HepG2 (cell line): ENCODE measurements around the gene PKP3. TPM values are rescaled to one million over a fixed set of nuclear protein-coding genes. Genes with fewer than 3 reads are reported as not detected.
A peak's percentile ranks its signal among the peaks of the same experiment; 100 is the strongest.

ENCODE experiments used
- ATAC-seq: fragments of 200-7000 bp; cut with Tn5 transposase; 3 replicates; pipeline ENCODE4 v1.9.1; 2020; ENCODE audit warnings: mild to moderate bottlenecking, moderate library complexity
- BruUV-seq: library from RNA; stranded (reverse); fragments of 400-500 nt; replicated peaks from 2 replicates; lab custom pipeline; 2021; lab: Mats Ljungman, UMichigan
- CTCF ChIA-PET: fragments of 300-600 bp; formaldehyde crosslinking; extraction: SDS; loops from one replicate; lab custom pipeline; 2021; ENCODE audit warnings: low total read pairs, inconsistent platforms, low intra/inter-chr PET ratio; lab: Yijun Ruan, JAX
- POLR2A ChIA-PET: fragments of 350-600 bp; sonication (Branson Sonifier 250); formaldehyde crosslinking; loops from one replicate; lab custom pipeline; 2020; ENCODE audit warnings: antibody characterized with exemption, inconsistent platforms; lab: Yijun Ruan, JAX
- DNase-seq: peaks from one replicate; pipeline ENCODE4 v3.0.0-alpha.2; 2015; ENCODE audit warnings: low spot score
- FAIRE-seq: peaks from 3 replicates; lab custom pipeline; 2011; peaks lifted over from hg19 to GRCh38; lab: Jason Lieb, UNC
- H2AFZ ChIP-seq: one replicate; pipeline ENCODE4 v1.6.1; 2011; ENCODE audit warnings: low read length, inconsistent platforms
- H3K27ac ChIP-seq: fragments of 300-600 bp; 3 replicates; pipeline ENCODE4 v1.8.0; 2011; ENCODE audit warnings: mixed run types, mild to moderate bottlenecking, mixed read lengths, low read length, inconsistent platforms; ENCODE audit not compliant: insufficient read depth; ENCODE audit errors: extremely low read length
- H3K27me3 ChIP-seq, 2 experiments: fragments of 200-600 bp in 1 of 2; 2 replicates in 1 of 2; 3 replicates in 1 of 2; pipeline versions ENCODE4 v1.6.0 to v1.8.0; 2011; ENCODE audit warnings: low read length in 2 of 2, mild to moderate bottlenecking in 2 of 2, moderate library complexity in 2 of 2, inconsistent platforms in 1 of 2; ENCODE audit not compliant: insufficient read depth in 2 of 2, control insufficient read depth in 1 of 2
- H3K36me3 ChIP-seq, 2 experiments: fragments of 200-600 bp in 1 of 2; replicated peaks in 1 of 2; 2 replicates in 1 of 2; 3 replicates in 1 of 2; pipeline versions ENCODE4 v1.5.1 to v1.8.0; 2011; ENCODE audit warnings: low read length in 2 of 2, inconsistent platforms in 1 of 2; ENCODE audit not compliant: insufficient read depth in 2 of 2, control insufficient read depth in 1 of 2
- H3K4me1 ChIP-seq: 2 replicates; pipeline ENCODE4 v1.5.1; 2012; ENCODE audit warnings: low read length, inconsistent platforms; ENCODE audit not compliant: insufficient read depth
- H3K4me2 ChIP-seq: 2 replicates; pipeline ENCODE4 v1.6.0; 2011; ENCODE audit warnings: low read depth, low read length, inconsistent platforms
- H3K4me3 ChIP-seq, 3 experiments: fragments of 200-600 bp in 1 of 3; sonication (generic), shearing (Covaris generic) in 1 of 3; replicated peaks in 1 of 3; 2 replicates each; pipeline ENCODE4 v1.5.1; 2011 to 2016; ENCODE audit warnings: low read length in 3 of 3, inconsistent platforms in 2 of 3, low read depth in 2 of 3, mild to moderate bottlenecking in 2 of 3, control low read depth in 1 of 3, mixed read lengths in 1 of 3; ENCODE audit not compliant: insufficient read depth in 1 of 3
- H3K79me2 ChIP-seq: one replicate; pipeline ENCODE4 v1.6.1; 2011; ENCODE audit warnings: low read length, inconsistent platforms; ENCODE audit not compliant: insufficient read depth
- H3K9ac ChIP-seq: 2 replicates; pipeline ENCODE4 v1.6.0; 2011; ENCODE audit warnings: mild to moderate bottlenecking, low read depth, low read length, inconsistent platforms; ENCODE audit not compliant: insufficient read depth
- H3K9me3 ChIP-seq: 2 replicates; pipeline ENCODE4 v1.5.1; 2012; ENCODE audit warnings: mild to moderate bottlenecking, low read length
- H4K20me1 ChIP-seq: 2 replicates; pipeline ENCODE4 v1.6.0; 2011; ENCODE audit warnings: inconsistent platforms, mild to moderate bottlenecking, low read length, moderate library complexity; ENCODE audit not compliant: insufficient read depth
- AGO2 ChIP-seq: fragments of 200-400 bp; formaldehyde crosslinking; optimal IDR thresholded peaks from 2 replicates; pipeline ENCODE3; 2017; ENCODE audit warnings: mild to moderate bottlenecking, low read depth, low read length, moderate library complexity
- MIER3 ChIP-seq: IDR thresholded peaks from 2 replicates; pipeline ENCODE4 v1.6.1; 2016; ENCODE audit warnings: missing compliant biosample characterization, borderline replicate concordance
- RBFOX2 ChIP-seq: fragments of 200-400 bp; formaldehyde crosslinking; IDR thresholded peaks from 2 replicates; pipeline ENCODE4 v1.6.1; 2017; ENCODE audit warnings: low read depth, mild to moderate bottlenecking, low read length
- ZNF687 ChIP-seq: sonication (generic); formaldehyde crosslinking; IDR thresholded peaks from 2 replicates; pipeline ENCODE4 v1.5.1; 2020; ENCODE audit warnings: mild to moderate bottlenecking, missing genetic modification reagents, moderate library complexity
- ZSCAN31 ChIP-seq: sonication (generic); formaldehyde crosslinking; IDR thresholded peaks from 2 replicates; pipeline ENCODE4 v1.5.0; 2020; ENCODE audit warnings: low read depth, mild to moderate bottlenecking, missing genetic modification reagents
- WGBS: methylation state at CpG from one replicate; pipeline ENCODE4 v1.1.6; 2017; ENCODE audit warnings: low lambda C conversion rate; 5-methylcytosine and 5-hydroxymethylcytosine counted together
- in situ Hi-C: cut with HindIII; loops from 2 replicates; pipeline ENCODE4 v1.10.0; 2017; ENCODE audit warnings: low pct_unique_long_range_greater_than_20kb; ENCODE audit not compliant: extremely low pct_ligation_motif_present
- intact Hi-C: fragments of 100-400 bp; cut with micrococcal nuclease; formaldehyde crosslinking; loops from one replicate; pipeline ENCODE4 v1.10.0; 2022; ENCODE audit not compliant: unreplicated experiment
- polyA plus RNA-seq, 8 experiments: library from polyadenylated mRNA; depleted of rRNA in 3 of 8; stranded (reverse) in 7 of 8; unstranded in 1 of 8; fragments of >200 nt; fragmentation: Illumina TruSeq in 4 of 8; extraction: Trizol in 4 of 8; gene quantifications; 2 replicates each; pipeline versions ENCODE4 v1.2.1 to v1.2.3, GENCODE V29; 2011 to 2016; ENCODE audit warnings: low read depth in 4 of 8, missing spikeins in 1 of 8, mixed read lengths in 1 of 8; ENCODE audit not compliant: insufficient read depth in 1 of 8
- total RNA-seq, 5 experiments: library from RNA; depleted of rRNA; stranded (reverse); fragments of >200 nt; fragmentation: Illumina TruSeq; extraction: Trizol; gene quantifications; 2 replicates each; pipeline ENCODE4 v1.2.3, GENCODE V29; 2016; ENCODE audit warnings: low read depth in 1 of 5

PKP3 gene
- total and polyA plus RNA-seq, 2 of the 13 experiments (the other 11 are each of a cell fraction or from before 2014, with no cell fraction given): 18.0 to 28.7 TPM

- Histone ChIP-seq H3K4me2 (no peak overlapping the region), H2AFZ (no peak overlapping the region), H4K20me1 (no peaks in the 10 kb centered on the region), H3K4me3 (no peak overlapping the region), H3K9ac (no peak overlapping the region), H3K9me3 (no peaks in the 10 kb centered on the region), H3K79me2 (no peaks in the 10 kb centered on the region), H3K27me3 (no peaks in the 10 kb centered on the region), H3K27ac (no peak overlapping the region), H3K4me1 (peaks cover 28% of the 10 kb centered on the region), H3K36me3 (peaks cover 0 to 11% of the 10 kb centered on the region in 2 experiments; a peak in 3 of 5 replicates)
- FAIRE-seq (no peak), DNase-seq (no peak), ATAC-seq (no peak)
- BruUV-seq: no TSS peak
- intact Hi-C loops (no loop called here), in situ Hi-C loops (no loop called here)
- WGBS: 89% methylated on average over 31 of the region's 44 CpGs
- POLR2A ChIA-PET: no interaction called here
- peak; percentile 73 for TF ChIP-seq AGO2
- TF ChIP-seq ZSCAN31: no peak
- peak; percentile 57; the same call in 1 of the 2 replicates for TF ChIP-seq RBFOX2
- CTCF ChIA-PET: no interaction called here
Observed at GRCh38 chr11:377174-377865, 16.7 kb upstream of the PKP3 start.

- no TSS peak for BruUV-seq
- Histone ChIP-seq H3K4me3 (no peak overlapping the region), H3K27ac (no peak overlapping the region), H3K4me2 (no peak overlapping the region), H3K4me1 (peaks cover 22% of the 10 kb centered on the region), H4K20me1 (no peaks in the 10 kb centered on the region), H3K36me3 (peaks cover 0 to 11% of the 10 kb centered on the region in 2 experiments; a peak in 3 of 5 replicates), H3K79me2 (no peaks in the 10 kb centered on the region), H3K27me3 (no peaks in the 10 kb centered on the region), H3K9me3 (no peaks in the 10 kb centered on the region), H2AFZ (no peak overlapping the region), H3K9ac (no peak overlapping the region)
- POLR2A ChIA-PET: no interaction called here
- in situ Hi-C loops: no loop called here
- CTCF ChIA-PET: no interaction called here
- FAIRE-seq (no peak), DNase-seq (no peak), ATAC-seq (no peak)
- 88% methylated on average over 7 of the region's 11 CpGs for WGBS
- intact Hi-C loops: no loop called here
- TF ChIP-seq ZNF687 (CRISPR knock-in tag) (0 out of 2 replicates have a peak, but pooled peaks have one; percentile 0), MIER3 (CRISPR knock-in tag) (no peak)
Observed at GRCh38 chr11:377883-378500, 16.0 kb upstream of the PKP3 start.
